Measurements from ENCODE around the gene LEKR1. TPM values are rescaled to one million over a fixed set of nuclear protein-coding genes. Genes with fewer than 3 reads are reported as not detected.
"Not testable (repeated sequence)": the region's sequence is repeated elsewhere in the genome, so short reads cannot be mapped to it uniquely, and the experiment has no call there.

LEKR1 gene
- total RNA-seq, 1 donor from 2014 or later = 2.3 TPM

- no peaks in the 10 kb centered on the region for H3K36me3 ChIP-seq (ENCODE audit: control insufficient read depth, insufficient read depth, low read length)
- H3K4me3 ChIP-seq (ENCODE audit: low read depth, low read length) = no peak overlapping the region
- TF ChIP-seq CTCF (IDR thresholded peaks at IDR 0.05; ENCODE audit: insufficient read depth, low read length, poor library complexity, severe bottlenecking) = no peak
- no peaks in the 10 kb centered on the region for H3K27me3 ChIP-seq (ENCODE audit: control insufficient read depth, insufficient read depth, low read length)
- no peak for DNase-seq (ENCODE audit: low read depth)
Measured at GRCh38 chr3:156952011-156952410, 125.9 kb downstream of the LEKR1 start.

- no peak for TF ChIP-seq CTCF (IDR thresholded peaks at IDR 0.05; ENCODE audit: insufficient read depth, low read length, poor library complexity, severe bottlenecking)
- Histone ChIP-seq H3K27me3 (ENCODE audit: control insufficient read depth, insufficient read depth, low read length) (no peaks in the 10 kb centered on the region), H3K4me3 (ENCODE audit: low read depth, low read length) (no peak overlapping the region), H3K36me3 (ENCODE audit: control insufficient read depth, insufficient read depth, low read length) (no peaks in the 10 kb centered on the region)
- no peak for DNase-seq (ENCODE audit: low read depth)
Measured at GRCh38 chr3:156957715-156958114, 131.6 kb downstream of the LEKR1 start.

- H3K36me3 ChIP-seq (ENCODE audit: control insufficient read depth, insufficient read depth, low read length) = no peaks in the 10 kb centered on the region
- DNase-seq (ENCODE audit: low read depth) = no peak
- no peak for TF ChIP-seq CTCF (IDR thresholded peaks at IDR 0.05; ENCODE audit: insufficient read depth, low read length, poor library complexity, severe bottlenecking)
- H3K27me3 ChIP-seq (ENCODE audit: control insufficient read depth, insufficient read depth, low read length) = no peaks in the 10 kb centered on the region
- no peak overlapping the region for H3K4me3 ChIP-seq (ENCODE audit: low read depth, low read length)
Measured at GRCh38 chr3:156963096-156963495, 136.9 kb downstream of the LEKR1 start.

GRCh38 chr3:156964577-156964976 is 138.4 kb downstream of the LEKR1 start:
- no peaks in the 10 kb centered on the region for H3K36me3 ChIP-seq (ENCODE audit: control insufficient read depth, insufficient read depth, low read length)

GRCh38 chr3:156966349-156966748 is 140.2 kb downstream of the LEKR1 start:
- DNase-seq (ENCODE audit: low read depth); H3K27me3 ChIP-seq (ENCODE audit: control insufficient read depth, insufficient read depth, low read length); H3K36me3 ChIP-seq (ENCODE audit: control insufficient read depth, insufficient read depth, low read length); H3K4me3 ChIP-seq (ENCODE audit: low read depth, low read length): not testable (repeated sequence)

More at GRCh38 chr3:156964577-156964976, 138.4 kb downstream of the LEKR1 start:
- no peak for TF ChIP-seq CTCF (IDR thresholded peaks at IDR 0.05; ENCODE audit: insufficient read depth, low read length, poor library complexity, severe bottlenecking)
- DNase-seq (ENCODE audit: low read depth) = no peak
- no peaks in the 10 kb centered on the region for H3K27me3 ChIP-seq (ENCODE audit: control insufficient read depth, insufficient read depth, low read length)
- no peak overlapping the region for H3K4me3 ChIP-seq (ENCODE audit: low read depth, low read length)

GRCh38 chr3:156973954-156974353 is 147.8 kb downstream of the LEKR1 start:
- H3K27me3 ChIP-seq (ENCODE audit: control insufficient read depth, insufficient read depth, low read length) = no peaks in the 10 kb centered on the region
- TF ChIP-seq CTCF (IDR thresholded peaks at IDR 0.05; ENCODE audit: insufficient read depth, low read length, poor library complexity, severe bottlenecking) = no peak
- no peak overlapping the region for H3K4me3 ChIP-seq (ENCODE audit: low read depth, low read length)
- H3K36me3 ChIP-seq (ENCODE audit: control insufficient read depth, insufficient read depth, low read length) = no peaks in the 10 kb centered on the region
- DNase-seq (ENCODE audit: low read depth) = no peak
